Lower lobe of right lung (tissue), 2 donors: ENCODE measurements around the gene SMYD3. TPM values are rescaled to one million over a fixed set of nuclear protein-coding genes. Genes with fewer than 3 reads are reported as not detected.

ENCODE experiments used
- ATAC-seq, 2 donors: fragments of 200-7000 bp; cut with Tn5 transposase; one replicate each; pipeline ENCODE4 v1.9.1; 2020 to 2022; ENCODE audit warnings: mild to moderate bottlenecking in 2 of 2, moderate library complexity in 2 of 2
- DNase-seq: peaks from one replicate; pipeline ENCODE4 v3.0.0-alpha.2; 2020
- H3K27ac ChIP-seq: fragments of 200-600 bp; one replicate; pipeline ENCODE4 v1.8.0; 2022
- H3K27me3 ChIP-seq: fragments of 200-600 bp; one replicate; pipeline ENCODE4 v1.8.0; 2022; ENCODE audit warnings: low read depth
- H3K36me3 ChIP-seq: fragments of 200-600 bp; one replicate; pipeline ENCODE4 v1.8.0; 2022; ENCODE audit warnings: mild to moderate bottlenecking
- H3K4me1 ChIP-seq: fragments of 200-600 bp; one replicate; pipeline ENCODE4 v1.8.0; 2022
- H3K4me3 ChIP-seq: fragments of 200-600 bp; one replicate; pipeline ENCODE4 v1.8.0; 2022; ENCODE audit warnings: mild to moderate bottlenecking
- H3K9me3 ChIP-seq: fragments of 200-600 bp; one replicate; pipeline ENCODE4 v1.8.0; 2022
- intact Hi-C: fragments of 100-400 bp; cut with DNase I; formaldehyde crosslinking; loops from one replicate; pipeline ENCODE4 v1.11.0; 2022
- total RNA-seq: library from RNA; stranded (reverse); fragmentation: NEBNext Ultra II Directional; extraction: Animal tissue kit (Norgen Biotek cat#: 25700); gene quantifications from one replicate; pipeline ENCODE4 v1.2.1, GENCODE V29; 2021
- TF ChIP-seq, protein P1 (sequence below): fragments of 200-600 bp; IDR thresholded peaks from one replicate; pipeline ENCODE4 v1.8.0; 2022; ENCODE audit warnings: antibody characterized with exemption, mild to moderate bottlenecking
- donor health status: DM: no; HTN: yes; CAD: no; lungs with severe emphysema.

SMYD3 gene
- total RNA-seq, 1 donor from 2014 or later = 20.5 TPM

DNA sequence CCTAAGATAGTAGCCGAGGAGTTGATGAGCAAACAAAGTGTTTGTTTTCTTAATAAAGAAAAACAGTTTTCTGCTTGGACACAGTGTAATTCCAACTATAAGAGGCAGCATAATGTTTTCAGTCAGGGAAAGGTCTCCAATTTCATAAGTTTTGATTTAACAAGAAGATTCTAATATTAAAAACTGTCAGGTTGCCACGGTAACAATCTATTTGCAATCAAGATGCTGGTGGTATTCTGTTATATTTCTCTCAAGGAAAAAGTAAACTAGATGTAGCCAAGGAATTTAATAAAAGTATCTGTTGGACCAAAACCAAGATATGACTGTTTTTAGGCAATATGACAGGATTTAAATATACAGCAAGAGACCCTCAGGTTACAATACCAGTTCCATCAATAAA, 211.7 kb downstream of the SMYD3 start:
- intact Hi-C loops = no loop called here
- TF ChIP-seq, protein P1, sequence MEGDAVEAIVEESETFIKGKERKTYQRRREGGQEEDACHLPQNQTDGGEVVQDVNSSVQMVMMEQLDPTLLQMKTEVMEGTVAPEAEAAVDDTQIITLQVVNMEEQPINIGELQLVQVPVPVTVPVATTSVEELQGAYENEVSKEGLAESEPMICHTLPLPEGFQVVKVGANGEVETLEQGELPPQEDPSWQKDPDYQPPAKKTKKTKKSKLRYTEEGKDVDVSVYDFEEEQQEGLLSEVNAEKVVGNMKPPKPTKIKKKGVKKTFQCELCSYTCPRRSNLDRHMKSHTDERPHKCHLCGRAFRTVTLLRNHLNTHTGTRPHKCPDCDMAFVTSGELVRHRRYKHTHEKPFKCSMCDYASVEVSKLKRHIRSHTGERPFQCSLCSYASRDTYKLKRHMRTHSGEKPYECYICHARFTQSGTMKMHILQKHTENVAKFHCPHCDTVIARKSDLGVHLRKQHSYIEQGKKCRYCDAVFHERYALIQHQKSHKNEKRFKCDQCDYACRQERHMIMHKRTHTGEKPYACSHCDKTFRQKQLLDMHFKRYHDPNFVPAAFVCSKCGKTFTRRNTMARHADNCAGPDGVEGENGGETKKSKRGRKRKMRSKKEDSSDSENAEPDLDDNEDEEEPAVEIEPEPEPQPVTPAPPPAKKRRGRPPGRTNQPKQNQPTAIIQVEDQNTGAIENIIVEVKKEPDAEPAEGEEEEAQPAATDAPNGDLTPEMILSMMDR = no peak
- DNase-seq = no peak

DNA sequence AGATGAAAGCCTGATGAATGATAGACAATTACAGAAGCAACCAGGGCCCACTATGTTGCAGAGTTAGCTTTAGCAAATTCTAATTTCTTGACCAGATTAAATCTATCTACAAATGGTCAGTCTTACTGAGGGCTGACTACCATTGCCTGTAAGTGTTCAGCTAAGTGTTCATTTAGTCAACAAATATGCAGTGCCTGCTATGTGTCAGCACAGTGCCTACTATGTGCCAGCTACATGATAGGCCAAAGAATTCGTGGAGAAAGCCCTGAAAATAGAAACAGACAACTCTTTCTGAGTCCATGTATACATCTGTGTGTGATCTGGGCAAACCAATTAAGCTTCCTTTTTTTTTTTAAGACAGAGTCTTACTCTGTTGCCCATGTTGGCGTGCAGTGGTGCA, 212.8 kb downstream of the SMYD3 start:
- Histone ChIP-seq H3K27me3 (no peaks in the 10 kb centered on the region), H3K27ac (no peak overlapping the region), H3K9me3 (no peaks in the 10 kb centered on the region), H3K4me3 (no peak overlapping the region), H3K36me3 (no peaks in the 10 kb centered on the region), H3K4me1 (no peaks in the 10 kb centered on the region)
- no peak for ATAC-seq
- intact Hi-C loops = no loop called here
- DNase-seq = no peak
- TF ChIP-seq, protein P1 = no peak

More for the DNA sequence above, 211.7 kb downstream of the SMYD3 start:
- no peak for ATAC-seq
- no peaks in the 10 kb centered on the region for H3K9me3 ChIP-seq
- H3K36me3 ChIP-seq = no peaks in the 10 kb centered on the region
- no peak overlapping the region for H3K27ac ChIP-seq
- no peak overlapping the region for H3K4me3 ChIP-seq
- no peaks in the 10 kb centered on the region for H3K4me1 ChIP-seq
- H3K27me3 ChIP-seq = no peaks in the 10 kb centered on the region

DNA sequence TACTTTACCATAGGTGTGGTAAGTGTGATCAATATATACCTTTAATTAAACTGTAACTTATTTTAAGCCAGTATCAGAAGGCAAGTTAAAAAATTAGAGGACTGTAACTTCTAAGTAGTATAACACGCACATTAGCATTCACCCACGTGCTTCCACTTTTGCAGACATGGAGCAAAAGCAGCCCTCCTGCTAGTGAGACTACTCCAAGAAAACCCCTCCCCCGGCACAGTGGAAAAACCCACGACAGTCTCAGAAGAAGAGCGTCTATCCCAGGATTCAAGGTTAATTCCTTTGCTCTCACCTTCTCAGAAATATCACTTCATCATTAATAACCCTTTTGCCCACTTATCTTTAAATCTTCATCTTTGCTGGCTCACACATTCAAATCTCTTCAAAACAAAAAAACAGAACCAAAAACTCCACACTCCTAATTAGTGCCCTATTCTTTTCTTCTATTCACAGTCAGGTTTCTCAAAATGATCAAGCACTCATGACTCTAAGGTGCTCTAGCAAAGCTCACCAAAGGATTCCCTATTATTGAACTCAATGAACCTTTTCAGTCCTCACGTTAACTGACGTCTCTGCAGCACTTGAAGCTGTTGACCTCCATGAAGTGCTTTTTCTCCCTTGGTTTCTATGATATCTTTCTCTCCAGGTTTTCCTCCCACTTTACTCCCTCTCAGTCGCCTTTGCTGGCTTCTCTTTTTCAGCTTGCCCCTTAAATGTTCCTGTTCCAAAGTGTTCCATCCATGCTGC, 213.5 kb downstream of the SMYD3 start:
- H3K4me1 ChIP-seq = no peaks in the 10 kb centered on the region
- TF ChIP-seq, protein P1 = no peak
- H3K27me3 ChIP-seq = no peaks in the 10 kb centered on the region
- DNase-seq (no peak), ATAC-seq (no peak)
- intact Hi-C loops = no loop called here
- H3K9me3 ChIP-seq = no peaks in the 10 kb centered on the region
- no peaks in the 10 kb centered on the region for H3K36me3 ChIP-seq
- H3K4me3 ChIP-seq = no peak overlapping the region
- H3K27ac ChIP-seq = no peak overlapping the region

DNA sequence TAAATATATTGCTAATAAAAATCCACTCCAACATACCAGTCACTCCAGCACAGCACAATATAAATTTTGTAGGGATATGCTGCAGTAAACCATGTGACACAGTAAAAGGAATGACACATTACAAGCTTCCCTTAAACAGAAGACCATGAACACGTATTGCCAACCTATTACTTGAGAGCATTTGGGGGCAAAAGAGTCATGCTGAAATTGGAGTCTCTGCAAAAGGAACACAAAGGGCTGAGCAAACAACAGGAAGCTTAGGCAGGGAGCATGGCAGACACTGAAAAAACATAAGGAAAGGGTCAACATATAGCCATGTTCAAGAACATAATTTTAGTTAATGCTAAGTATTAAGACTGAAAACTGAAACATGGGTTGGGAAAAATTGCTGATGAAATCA, 214.5 kb downstream of the SMYD3 start:
- intact Hi-C loops = no loop called here
- DNase-seq (no peak), ATAC-seq (no peak)
- H3K9me3 ChIP-seq = no peaks in the 10 kb centered on the region
- H3K4me1 ChIP-seq = no peaks in the 10 kb centered on the region
- no peak overlapping the region for H3K27ac ChIP-seq
- H3K4me3 ChIP-seq = no peak overlapping the region
- no peaks in the 10 kb centered on the region for H3K36me3 ChIP-seq
- TF ChIP-seq, protein P1 = no peak
- H3K27me3 ChIP-seq = no peaks in the 10 kb centered on the region

DNA sequence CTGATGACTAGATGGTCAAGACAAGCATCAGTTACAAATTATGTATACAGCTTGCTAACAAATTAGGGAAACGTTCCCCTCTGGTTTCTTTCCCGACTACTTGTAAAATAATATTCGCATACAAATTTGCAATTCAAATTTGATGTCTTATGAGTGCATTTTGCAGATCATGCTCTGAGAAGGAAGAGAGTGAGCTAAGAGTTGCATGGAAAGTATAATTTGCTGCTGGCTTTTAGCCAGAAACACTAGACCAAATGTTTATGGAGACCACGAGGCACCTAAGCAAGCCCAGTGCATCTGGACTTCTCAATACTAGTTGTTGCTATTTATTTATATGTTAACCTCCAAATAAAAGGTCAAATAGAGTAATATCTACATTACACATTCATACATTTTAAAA, 216.0 kb downstream of the SMYD3 start:
- H3K27me3 ChIP-seq = no peaks in the 10 kb centered on the region

More for the DNA sequence above, 216.0 kb downstream of the SMYD3 start:
- ATAC-seq (no peak), DNase-seq (no peak)
- H3K36me3 ChIP-seq = no peaks in the 10 kb centered on the region
- intact Hi-C loops = no loop called here
- no peak overlapping the region for H3K4me3 ChIP-seq
- no peaks in the 10 kb centered on the region for H3K9me3 ChIP-seq
- TF ChIP-seq, protein P1 = no peak
- H3K27ac ChIP-seq = no peak overlapping the region
- no peaks in the 10 kb centered on the region for H3K4me1 ChIP-seq
